ENCODE results near the gene CCT3. TPM values are rescaled to one million over a fixed set of nuclear protein-coding genes. Genes with fewer than 3 reads are reported as not detected.
"Not testable (repeated sequence)": the region's sequence is repeated elsewhere in the genome, so short reads cannot be mapped to it uniquely, and the experiment has no call there.

The CCT3 gene
- polyA plus RNA-seq, 1 of the 3 experiments (the other 2 are of a cell fraction), result 295 TPM

DNA sequence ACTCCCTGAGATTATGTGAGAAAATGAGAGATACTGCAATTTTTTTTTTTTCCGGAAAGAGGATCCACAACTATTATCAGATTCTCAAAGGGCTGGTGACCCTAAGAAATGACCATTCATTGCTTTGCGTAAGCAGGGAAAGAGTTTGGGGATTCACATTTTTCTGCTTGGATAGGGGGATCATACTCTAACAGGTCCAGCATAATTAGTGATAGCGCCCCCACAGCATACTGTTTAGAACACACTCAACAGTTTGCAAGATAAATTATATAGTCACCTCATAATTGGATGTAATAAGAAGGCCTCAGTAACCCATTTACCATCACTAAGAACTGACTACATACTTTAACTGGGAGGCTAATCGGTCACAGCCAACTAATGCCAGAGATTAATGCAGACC lies 1.9 kb downstream of the CCT3 start:
- H4K20me1 ChIP-seq (ENCODE audit: insufficient read depth), result peaks cover 18% of the 10 kb centered on the region
- CTCF ChIA-PET, result interaction anchor here (0.7 to 2.8 kb wide), 11 partner anchors 11 to 207 kb away, joined by 3 to 11 read pairs (median 4); partner anchors contain the start of gene SMG5
- no peak overlapping the region for H2AFZ ChIP-seq (ENCODE audit: low read depth)
- no peak for DNase-seq
- no peak overlapping the region for H3K9ac ChIP-seq
- H3K4me3 ChIP-seq (ENCODE audit: low read depth in 2 of 2, low read length in 1 of 2), result peak overlapping the region; percentile 63 to 78; a peak in 3 of 4 replicates
- peaks cover 60% of the 10 kb centered on the region for H3K79me2 ChIP-seq (ENCODE audit: insufficient read depth)
- H3K4me2 ChIP-seq, result peak overlapping the region; percentile 73
- H3K27ac ChIP-seq (ENCODE audit: low read depth in 2 of 2, low read length in 1 of 2), result no peak overlapping the region
- no peaks in the 10 kb centered on the region for H3K27me3 ChIP-seq (ENCODE audit: insufficient read depth)
- POLR2A ChIA-PET, result no interaction called here
- TF ChIP-seq, protein P1, sequence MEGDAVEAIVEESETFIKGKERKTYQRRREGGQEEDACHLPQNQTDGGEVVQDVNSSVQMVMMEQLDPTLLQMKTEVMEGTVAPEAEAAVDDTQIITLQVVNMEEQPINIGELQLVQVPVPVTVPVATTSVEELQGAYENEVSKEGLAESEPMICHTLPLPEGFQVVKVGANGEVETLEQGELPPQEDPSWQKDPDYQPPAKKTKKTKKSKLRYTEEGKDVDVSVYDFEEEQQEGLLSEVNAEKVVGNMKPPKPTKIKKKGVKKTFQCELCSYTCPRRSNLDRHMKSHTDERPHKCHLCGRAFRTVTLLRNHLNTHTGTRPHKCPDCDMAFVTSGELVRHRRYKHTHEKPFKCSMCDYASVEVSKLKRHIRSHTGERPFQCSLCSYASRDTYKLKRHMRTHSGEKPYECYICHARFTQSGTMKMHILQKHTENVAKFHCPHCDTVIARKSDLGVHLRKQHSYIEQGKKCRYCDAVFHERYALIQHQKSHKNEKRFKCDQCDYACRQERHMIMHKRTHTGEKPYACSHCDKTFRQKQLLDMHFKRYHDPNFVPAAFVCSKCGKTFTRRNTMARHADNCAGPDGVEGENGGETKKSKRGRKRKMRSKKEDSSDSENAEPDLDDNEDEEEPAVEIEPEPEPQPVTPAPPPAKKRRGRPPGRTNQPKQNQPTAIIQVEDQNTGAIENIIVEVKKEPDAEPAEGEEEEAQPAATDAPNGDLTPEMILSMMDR (IDR thresholded peaks at IDR 0.05), result peak; percentile 52
- no peak for TF ChIP-seq FOSL2 (IDR thresholded peaks at IDR 0.05; ENCODE audit: borderline replicate concordance, low read depth)
- WGBS (ENCODE audit: low lambda C conversion rate), result 57% methylated on average over 4 of the region's 4 CpGs
- H3K4me1 ChIP-seq (ENCODE audit: control insufficient read depth in 1 of 2, insufficient read depth in 2 of 2, low read depth in 1 of 2, low read length in 1 of 2), result peaks cover 9 to 12% of the 10 kb centered on the region in 2 experiments; a peak in 3 of 4 replicates
- H3F3A ChIP-seq (replicated peaks; ENCODE audit: insufficient read depth), result no peaks in the 10 kb centered on the region
- peaks cover 41 to 44% of the 10 kb centered on the region in 2 experiments for H3K36me3 ChIP-seq (replicated peaks in 1 of 2; ENCODE audit: control insufficient read depth in 1 of 2, insufficient read depth in 2 of 2, low read length in 1 of 2)
- H3K9me2 ChIP-seq, result no peaks in the 10 kb centered on the region
- H3K9me3 ChIP-seq, result no peaks in the 10 kb centered on the region

GRCh38 chr1:156323179-156323578 lies 14.9 kb downstream of the CCT3 start:
- not testable (repeated sequence) for H3K9ac ChIP-seq; DNase-seq; H3K27ac ChIP-seq (ENCODE audit: low read depth in 2 of 2, low read length in 1 of 2); H3K9me3 ChIP-seq; H3K9me2 ChIP-seq; H4K20me1 ChIP-seq (ENCODE audit: insufficient read depth); H3K27me3 ChIP-seq (ENCODE audit: insufficient read depth); H3K4me3 ChIP-seq (ENCODE audit: low read depth in 2 of 2, low read length in 1 of 2); H3K4me1 ChIP-seq (ENCODE audit: control insufficient read depth in 1 of 2, insufficient read depth in 2 of 2, low read depth in 1 of 2, low read length in 1 of 2); H3F3A ChIP-seq (replicated peaks; ENCODE audit: insufficient read depth); H2AFZ ChIP-seq (ENCODE audit: low read depth); H3K4me2 ChIP-seq
- WGBS (ENCODE audit: low lambda C conversion rate), result 88% methylated on average over 9 of the region's 9 CpGs
- H3K36me3 ChIP-seq (replicated peaks in 1 of 2; ENCODE audit: control insufficient read depth in 1 of 2, insufficient read depth in 2 of 2, low read length in 1 of 2), result peaks cover 49 to 74% of the 10 kb centered on the region in 2 experiments
- ChIA-PET POLR2A (interaction anchor here (0.7 kb wide), 1 partner anchor 20 kb away, joined by 4 read pairs; no protein-coding TSS in a partner anchor), CTCF (interaction anchor here (1.1 to 1.5 kb wide), 4 partner anchors 13 to 123 kb away, joined by 3 to 4 read pairs (median 3); no protein-coding TSS in a partner anchor)
- H3K79me2 ChIP-seq (ENCODE audit: insufficient read depth), result peaks cover 20% of the 10 kb centered on the region; the same call in 1 of the 2 replicates

DNA sequence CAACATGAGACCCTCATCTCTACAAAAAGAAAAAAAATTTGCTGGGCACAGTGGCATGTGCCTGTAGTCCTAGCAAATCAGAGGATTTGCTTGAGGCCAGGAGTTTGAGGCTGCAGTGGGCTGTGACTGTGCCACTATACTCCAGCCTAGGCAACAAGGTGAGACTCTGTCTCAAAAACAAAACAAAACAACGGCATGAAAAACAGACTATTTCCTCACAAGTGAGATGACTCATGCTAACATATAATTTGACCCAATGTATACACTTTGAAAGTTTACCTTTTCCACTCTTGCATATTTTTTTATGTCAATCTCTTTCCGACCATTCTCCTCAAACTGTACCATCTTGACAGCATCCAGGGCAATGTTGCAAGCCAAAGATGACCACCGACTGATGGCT lies 17.5 kb downstream of the CCT3 start:
- Histone ChIP-seq H3K9me2 (no peaks in the 10 kb centered on the region), H3K27me3 (ENCODE audit: insufficient read depth) (no peaks in the 10 kb centered on the region), H3K79me2 (ENCODE audit: insufficient read depth) (peaks cover 14% of the 10 kb centered on the region; the same call in 1 of the 2 replicates), H3K9ac (no peak overlapping the region), H3K36me3 (replicated peaks in 1 of 2; ENCODE audit: control insufficient read depth in 1 of 2, insufficient read depth in 2 of 2, low read length in 1 of 2) (peaks cover 74 to 92% of the 10 kb centered on the region in 2 experiments), H4K20me1 (ENCODE audit: insufficient read depth) (0 out of 2 replicates have a peak, but pooled peaks cover 3% of the 10 kb centered on the region), H3K9me3 (no peaks in the 10 kb centered on the region), H3K4me2 (no peak overlapping the region), H2AFZ (ENCODE audit: low read depth) (no peak overlapping the region), H3F3A (replicated peaks; ENCODE audit: insufficient read depth) (peaks cover 11% of the 10 kb centered on the region), H3K4me1 (ENCODE audit: control insufficient read depth in 1 of 2, insufficient read depth in 2 of 2, low read depth in 1 of 2, low read length in 1 of 2) (no peaks in the 10 kb centered on the region), H3K4me3 (ENCODE audit: low read depth in 2 of 2, low read length in 1 of 2) (no peak overlapping the region), H3K27ac (ENCODE audit: low read depth in 2 of 2, low read length in 1 of 2) (no peak overlapping the region)
- POLR2A ChIA-PET, result no interaction called here
- 87% methylated on average over 3 of the region's 3 CpGs for WGBS (ENCODE audit: low lambda C conversion rate)
- CTCF ChIA-PET, result interaction anchor here (1.3 to 2.9 kb wide), 5 partner anchors 11 to 106 kb away, joined by 3 to 12 read pairs (median 4); no protein-coding TSS in a partner anchor
- TF ChIP-seq, protein P2, sequence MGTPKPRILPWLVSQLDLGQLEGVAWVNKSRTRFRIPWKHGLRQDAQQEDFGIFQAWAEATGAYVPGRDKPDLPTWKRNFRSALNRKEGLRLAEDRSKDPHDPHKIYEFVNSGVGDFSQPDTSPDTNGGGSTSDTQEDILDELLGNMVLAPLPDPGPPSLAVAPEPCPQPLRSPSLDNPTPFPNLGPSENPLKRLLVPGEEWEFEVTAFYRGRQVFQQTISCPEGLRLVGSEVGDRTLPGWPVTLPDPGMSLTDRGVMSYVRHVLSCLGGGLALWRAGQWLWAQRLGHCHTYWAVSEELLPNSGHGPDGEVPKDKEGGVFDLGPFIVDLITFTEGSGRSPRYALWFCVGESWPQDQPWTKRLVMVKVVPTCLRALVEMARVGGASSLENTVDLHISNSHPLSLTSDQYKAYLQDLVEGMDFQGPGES (IDR thresholded peaks at IDR 0.05; ENCODE audit: low read depth, low read length), result no peak
- TF ChIP-seq, protein P1 (IDR thresholded peaks at IDR 0.05), result no peak
- TF ChIP-seq, protein P3, sequence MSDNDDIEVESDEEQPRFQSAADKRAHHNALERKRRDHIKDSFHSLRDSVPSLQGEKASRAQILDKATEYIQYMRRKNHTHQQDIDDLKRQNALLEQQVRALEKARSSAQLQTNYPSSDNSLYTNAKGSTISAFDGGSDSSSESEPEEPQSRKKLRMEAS (IDR thresholded peaks at IDR 0.05; ENCODE audit: low read depth), result no peak
- no peak for DNase-seq
